ENCODE results near the gene EPM2AIP1. TPM values are rescaled to one million over a fixed set of nuclear protein-coding genes. Genes with fewer than 3 reads are reported as not detected.

EPM2AIP1 gene
- total RNA-seq, 4 donors from 2014 or later, result 11.2 to 15.2 (median 11.8) TPM

DNA sequence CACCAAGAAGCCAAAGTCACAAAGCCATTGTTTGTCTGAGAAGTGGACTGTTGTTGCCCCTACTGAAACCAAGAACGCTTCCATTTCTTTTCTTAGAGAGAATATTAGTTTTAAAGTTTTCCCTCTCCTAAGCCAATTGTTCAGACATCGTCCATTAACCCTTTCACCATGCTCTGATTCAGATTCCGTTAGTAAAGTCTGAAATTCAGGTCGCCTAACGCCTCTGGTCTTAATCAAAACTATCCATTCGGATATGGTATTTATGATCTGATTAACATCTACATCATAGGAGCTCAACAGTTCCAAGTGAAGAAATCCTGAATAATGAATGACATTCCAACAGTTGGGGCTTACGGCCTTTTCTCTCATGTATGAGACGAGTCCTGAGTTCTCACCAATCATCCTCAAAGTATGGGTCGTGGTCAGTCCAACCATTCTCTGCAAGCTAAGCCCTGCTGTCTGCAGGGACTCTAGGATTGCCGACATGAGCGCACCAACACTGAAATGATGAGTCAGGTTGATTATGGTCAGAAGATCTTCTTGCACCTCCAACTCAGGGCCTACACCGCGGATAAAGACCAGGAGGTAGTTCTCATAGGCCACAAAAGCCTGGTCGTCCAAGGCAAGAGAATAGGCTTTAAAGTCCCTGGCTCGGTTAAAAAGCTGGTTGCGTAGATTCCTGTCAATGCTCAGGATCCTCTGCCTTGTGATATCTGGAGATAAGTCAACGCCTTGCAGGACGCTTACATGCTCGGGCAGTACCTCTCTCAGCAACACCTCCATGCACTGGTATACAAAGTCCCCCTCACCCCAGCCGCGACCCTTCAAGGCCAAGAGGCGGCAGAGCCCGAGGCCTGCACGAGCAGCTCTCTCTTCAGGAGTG lies 767 bp downstream of the EPM2AIP1 start:
- TF ChIP-seq, protein P1, sequence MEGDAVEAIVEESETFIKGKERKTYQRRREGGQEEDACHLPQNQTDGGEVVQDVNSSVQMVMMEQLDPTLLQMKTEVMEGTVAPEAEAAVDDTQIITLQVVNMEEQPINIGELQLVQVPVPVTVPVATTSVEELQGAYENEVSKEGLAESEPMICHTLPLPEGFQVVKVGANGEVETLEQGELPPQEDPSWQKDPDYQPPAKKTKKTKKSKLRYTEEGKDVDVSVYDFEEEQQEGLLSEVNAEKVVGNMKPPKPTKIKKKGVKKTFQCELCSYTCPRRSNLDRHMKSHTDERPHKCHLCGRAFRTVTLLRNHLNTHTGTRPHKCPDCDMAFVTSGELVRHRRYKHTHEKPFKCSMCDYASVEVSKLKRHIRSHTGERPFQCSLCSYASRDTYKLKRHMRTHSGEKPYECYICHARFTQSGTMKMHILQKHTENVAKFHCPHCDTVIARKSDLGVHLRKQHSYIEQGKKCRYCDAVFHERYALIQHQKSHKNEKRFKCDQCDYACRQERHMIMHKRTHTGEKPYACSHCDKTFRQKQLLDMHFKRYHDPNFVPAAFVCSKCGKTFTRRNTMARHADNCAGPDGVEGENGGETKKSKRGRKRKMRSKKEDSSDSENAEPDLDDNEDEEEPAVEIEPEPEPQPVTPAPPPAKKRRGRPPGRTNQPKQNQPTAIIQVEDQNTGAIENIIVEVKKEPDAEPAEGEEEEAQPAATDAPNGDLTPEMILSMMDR (IDR thresholded peaks at IDR 0.05; ENCODE audit: low read depth), result no peak

DNA sequence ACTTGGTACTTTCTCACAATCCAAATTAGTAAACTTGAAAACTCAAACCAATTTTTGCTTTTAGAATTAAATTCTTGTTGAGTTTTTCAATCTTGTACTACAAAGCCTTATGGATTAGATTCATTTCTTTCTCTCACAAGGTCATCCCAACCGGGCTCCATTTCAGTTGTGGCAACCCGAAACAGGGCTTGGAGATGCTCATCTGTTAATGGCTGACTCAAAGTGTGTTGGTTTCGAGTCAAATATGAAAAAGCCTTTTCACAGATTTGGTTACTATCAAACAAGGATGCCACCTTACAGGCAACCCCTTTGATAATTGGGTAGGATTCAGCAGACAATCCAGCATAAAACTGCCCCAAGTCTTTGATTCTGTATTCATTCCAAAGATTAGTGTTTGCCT lies 1.8 kb downstream of the EPM2AIP1 start:
- TF ChIP-seq, protein P1 (IDR thresholded peaks at IDR 0.05; ENCODE audit: low read depth), result no peak

DNA sequence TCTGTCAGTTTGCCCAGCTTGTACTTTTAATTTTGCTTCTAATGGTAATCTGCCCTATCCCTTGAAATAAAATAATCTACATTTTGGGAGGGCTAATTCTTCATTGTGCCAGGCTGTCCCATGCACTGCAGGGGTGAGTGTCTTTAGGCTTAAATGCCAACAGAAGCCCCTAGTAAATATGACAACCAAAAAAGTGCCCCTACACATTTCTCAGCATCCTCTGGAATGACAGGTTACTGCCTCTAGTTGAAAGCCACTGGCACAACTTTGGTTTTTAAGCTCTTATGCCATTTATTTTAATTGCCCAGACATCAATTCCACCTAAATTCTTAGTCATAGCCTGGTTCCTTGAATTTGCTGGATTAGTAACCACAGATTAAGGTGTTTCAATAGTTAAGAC lies 3.4 kb downstream of the EPM2AIP1 start:
- TF ChIP-seq, protein P1 (IDR thresholded peaks at IDR 0.05; ENCODE audit: low read depth), result no peak

DNA sequence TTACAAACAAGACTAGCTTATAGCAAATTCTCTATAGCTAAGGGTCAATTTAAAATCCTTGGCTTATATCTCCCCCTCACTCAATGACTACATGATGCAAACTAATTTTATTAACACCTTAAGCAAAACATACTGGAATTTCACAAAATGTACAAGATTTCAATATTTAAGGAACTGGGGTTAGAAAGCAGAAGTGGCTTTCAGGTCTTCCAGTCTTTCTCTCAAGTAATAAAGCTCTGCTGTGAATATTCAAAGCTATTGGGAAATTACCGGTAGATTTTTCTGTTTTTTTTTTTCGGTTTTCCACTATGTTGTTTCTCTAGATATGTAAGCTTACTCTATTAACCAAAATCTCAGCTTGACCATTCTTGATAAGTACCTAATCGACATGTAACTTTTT lies 3.9 kb downstream of the EPM2AIP1 start:
- TF ChIP-seq, protein P1 (IDR thresholded peaks at IDR 0.05; ENCODE audit: low read depth), result no peak

DNA sequence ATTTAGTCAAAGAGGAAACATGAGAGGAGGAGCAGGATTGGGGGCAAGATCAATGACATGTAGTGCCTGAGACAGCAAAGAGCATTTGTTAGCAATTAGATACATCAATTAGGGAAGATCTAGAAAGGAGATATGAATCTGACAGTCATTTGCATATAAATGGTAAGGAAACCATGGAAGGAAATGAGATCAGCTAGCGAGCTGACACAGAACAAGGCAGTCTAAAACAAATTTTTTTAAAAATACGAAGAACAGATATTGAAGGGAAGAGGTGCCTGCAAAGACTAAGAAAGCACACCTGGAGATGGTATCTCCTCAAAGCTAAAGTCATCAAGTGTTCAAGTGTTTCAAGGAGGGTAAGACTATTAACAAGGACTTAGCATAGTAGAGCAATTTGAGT lies 4.6 kb downstream of the EPM2AIP1 start:
- TF ChIP-seq, protein P1 (IDR thresholded peaks at IDR 0.05; ENCODE audit: low read depth), result no peak

DNA sequence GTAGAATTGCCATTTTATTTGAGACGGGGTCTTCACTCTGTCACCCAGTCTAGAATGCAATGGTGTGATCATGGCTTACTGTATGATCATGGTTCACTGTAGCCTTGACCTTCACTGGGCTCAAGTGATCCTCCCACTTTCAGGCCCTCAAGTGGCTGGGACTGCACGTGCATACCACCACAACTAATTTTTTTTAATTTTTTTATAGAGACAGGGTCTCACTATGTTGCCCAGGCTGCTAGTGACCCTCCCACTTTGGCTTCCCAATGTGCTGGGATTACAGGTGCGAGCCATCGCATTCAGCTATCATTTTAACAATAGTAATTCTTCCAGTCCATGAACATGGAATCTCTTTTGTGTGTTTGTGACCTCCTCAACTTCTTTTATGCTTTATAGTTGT lies 11.9 kb downstream of the EPM2AIP1 start:
- TF ChIP-seq, protein P1 (IDR thresholded peaks at IDR 0.05; ENCODE audit: low read depth), result no peak

DNA sequence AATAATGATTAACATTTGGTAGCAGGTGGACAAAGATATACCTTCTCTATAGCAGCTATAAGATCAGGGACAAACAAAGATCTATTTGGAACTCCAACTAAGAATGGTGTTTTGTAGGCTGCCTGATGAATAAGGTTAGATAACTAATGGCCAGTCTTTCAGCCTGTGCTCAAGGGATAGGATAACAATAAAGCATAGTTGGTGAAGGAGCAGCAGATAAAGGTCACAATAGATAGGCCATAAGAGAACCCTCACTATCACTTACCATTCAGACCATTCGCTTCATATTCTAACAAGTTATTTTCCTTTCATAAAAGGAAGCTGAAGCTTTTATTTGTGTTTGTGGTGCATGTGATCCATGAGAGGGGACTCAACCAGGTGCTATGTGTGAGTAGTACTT lies 19.8 kb downstream of the EPM2AIP1 start:
- TF ChIP-seq, protein P1 (IDR thresholded peaks at IDR 0.05; ENCODE audit: low read depth), result no peak

Measured in subcutaneous adipose tissue (tissue), 4 donors.